ENCODE measurements around the gene SENP1. TPM values are rescaled to one million over a fixed set of nuclear protein-coding genes. Genes with fewer than 3 reads are reported as not detected.

Gene SENP1
- total RNA-seq, 4 donors from 2014 or later: 24.1 to 43.9 (median 32.4) TPM

DNA sequence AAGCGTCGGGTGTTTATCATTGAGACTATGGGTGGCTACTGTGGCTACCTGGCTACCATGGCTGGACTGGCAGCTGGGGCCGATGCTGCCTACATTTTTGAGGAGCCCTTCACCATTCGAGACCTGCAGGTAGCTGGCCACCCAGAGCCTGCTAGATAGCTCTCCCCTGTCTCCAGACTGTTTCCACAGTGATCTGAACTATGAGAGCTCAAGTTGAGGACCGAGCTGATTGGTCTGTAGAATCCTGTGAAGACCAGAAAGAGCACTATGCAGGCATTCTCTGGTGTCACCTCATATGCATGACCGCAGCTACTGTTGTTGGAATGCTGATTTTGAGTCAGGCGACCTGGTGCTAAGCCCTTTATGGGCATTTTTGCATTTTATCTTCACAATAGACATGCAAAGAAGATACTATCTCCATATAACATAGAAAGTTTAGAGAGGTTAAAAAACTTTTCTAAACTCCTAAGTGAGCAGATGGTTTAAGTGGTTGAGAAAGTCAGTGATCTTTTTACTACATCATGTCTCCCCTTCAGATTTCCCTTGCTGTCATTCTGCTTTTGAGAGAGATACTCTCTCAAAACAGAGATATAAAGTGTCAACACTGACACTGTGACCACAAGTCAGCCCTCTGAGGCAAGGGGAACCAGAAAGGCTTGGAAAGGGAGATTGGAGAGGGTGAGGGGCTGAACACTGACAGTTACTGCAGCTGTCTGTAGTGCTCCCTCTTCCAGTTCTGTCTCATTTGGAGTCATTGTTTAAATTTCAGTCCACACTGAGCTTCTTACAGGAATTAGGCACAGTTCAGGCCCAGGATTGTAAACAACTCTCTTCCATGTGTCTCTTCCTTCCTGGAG is 37.2 kb upstream of the SENP1 start:
- intact Hi-C loops (cut with DNase I; ENCODE audit: low total_unique reads): no loop called here
- no peak for TF ChIP-seq POLR2A (IDR thresholded peaks at IDR 0.05)
- TF ChIP-seq, protein P1, sequence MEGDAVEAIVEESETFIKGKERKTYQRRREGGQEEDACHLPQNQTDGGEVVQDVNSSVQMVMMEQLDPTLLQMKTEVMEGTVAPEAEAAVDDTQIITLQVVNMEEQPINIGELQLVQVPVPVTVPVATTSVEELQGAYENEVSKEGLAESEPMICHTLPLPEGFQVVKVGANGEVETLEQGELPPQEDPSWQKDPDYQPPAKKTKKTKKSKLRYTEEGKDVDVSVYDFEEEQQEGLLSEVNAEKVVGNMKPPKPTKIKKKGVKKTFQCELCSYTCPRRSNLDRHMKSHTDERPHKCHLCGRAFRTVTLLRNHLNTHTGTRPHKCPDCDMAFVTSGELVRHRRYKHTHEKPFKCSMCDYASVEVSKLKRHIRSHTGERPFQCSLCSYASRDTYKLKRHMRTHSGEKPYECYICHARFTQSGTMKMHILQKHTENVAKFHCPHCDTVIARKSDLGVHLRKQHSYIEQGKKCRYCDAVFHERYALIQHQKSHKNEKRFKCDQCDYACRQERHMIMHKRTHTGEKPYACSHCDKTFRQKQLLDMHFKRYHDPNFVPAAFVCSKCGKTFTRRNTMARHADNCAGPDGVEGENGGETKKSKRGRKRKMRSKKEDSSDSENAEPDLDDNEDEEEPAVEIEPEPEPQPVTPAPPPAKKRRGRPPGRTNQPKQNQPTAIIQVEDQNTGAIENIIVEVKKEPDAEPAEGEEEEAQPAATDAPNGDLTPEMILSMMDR (IDR thresholded peaks at IDR 0.05): no peak
- DNase-seq: no peak

DNA sequence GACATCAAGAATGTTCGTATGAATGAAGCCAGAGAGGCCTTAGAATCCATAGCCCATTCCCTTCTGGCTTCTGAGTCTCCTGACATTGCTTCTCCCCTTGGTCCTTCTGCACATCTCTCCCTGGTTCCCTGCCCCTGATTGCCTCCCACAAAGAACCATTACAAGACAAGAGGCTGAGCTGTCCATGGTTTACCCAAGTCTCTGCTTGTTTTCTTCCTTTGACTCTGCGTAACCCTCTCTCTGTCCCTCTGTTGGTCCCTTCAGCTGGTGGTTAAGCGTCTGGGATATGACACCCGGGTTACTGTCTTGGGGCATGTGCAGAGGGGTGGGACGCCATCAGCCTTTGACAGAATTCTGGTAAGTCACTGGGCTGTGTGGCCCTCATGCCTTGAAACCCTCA is 29.1 kb upstream of the SENP1 start:
- no peak for DNase-seq
- Histone ChIP-seq H3K4me1 (no peaks in the 10 kb centered on the region), H3K36me3 (no peaks in the 10 kb centered on the region)

More for the DNA sequence above, 37.2 kb upstream of the SENP1 start:
- Histone ChIP-seq H3K27me3 (no peaks in the 10 kb centered on the region), H3K4me3 (no peak overlapping the region), H3K4me1 (no peaks in the 10 kb centered on the region), H3K9me3 (no peaks in the 10 kb centered on the region), H3K36me3 (no peaks in the 10 kb centered on the region), H3K27ac (no peak overlapping the region)

DNA sequence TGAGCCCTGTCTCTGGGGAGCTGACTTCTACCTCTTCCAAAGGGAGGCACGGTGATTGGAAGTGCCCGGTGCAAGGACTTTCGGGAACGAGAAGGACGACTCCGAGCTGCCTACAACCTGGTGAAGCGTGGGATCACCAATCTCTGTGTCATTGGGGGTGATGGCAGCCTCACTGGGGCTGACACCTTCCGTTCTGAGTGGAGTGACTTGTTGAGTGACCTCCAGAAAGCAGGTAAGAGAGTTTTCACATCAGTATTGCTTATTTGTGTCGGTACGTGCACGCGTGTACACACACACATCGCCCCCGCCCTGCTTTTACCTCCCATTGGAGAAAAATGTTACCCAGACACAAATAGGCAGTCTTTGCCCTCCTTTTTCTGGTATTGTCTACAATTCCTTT is 26.9 kb upstream of the SENP1 start:
- intact Hi-C loops (cut with DNase I; ENCODE audit: low total_unique reads): no loop called here
- Histone ChIP-seq H3K4me3 (no peak overlapping the region), H3K27me3 (no peaks in the 10 kb centered on the region), H3K27ac (no peak overlapping the region), H3K4me1 (no peaks in the 10 kb centered on the region), H3K36me3 (no peaks in the 10 kb centered on the region), H3K9me3 (no peaks in the 10 kb centered on the region)
- no peak for DNase-seq
- no peak for TF ChIP-seq POLR2A (IDR thresholded peaks at IDR 0.05)
- TF ChIP-seq, protein P1 (IDR thresholded peaks at IDR 0.05): no peak

More for the DNA sequence above, 29.1 kb upstream of the SENP1 start:
- no peak overlapping the region for H3K27ac ChIP-seq
- TF ChIP-seq POLR2A (IDR thresholded peaks at IDR 0.05): no peak
- TF ChIP-seq, protein P1 (IDR thresholded peaks at IDR 0.05): no peak
- intact Hi-C loops (cut with DNase I; ENCODE audit: low total_unique reads): no loop called here
- H3K9me3 ChIP-seq: no peaks in the 10 kb centered on the region
- no peak overlapping the region for H3K4me3 ChIP-seq
- no peaks in the 10 kb centered on the region for H3K27me3 ChIP-seq

DNA sequence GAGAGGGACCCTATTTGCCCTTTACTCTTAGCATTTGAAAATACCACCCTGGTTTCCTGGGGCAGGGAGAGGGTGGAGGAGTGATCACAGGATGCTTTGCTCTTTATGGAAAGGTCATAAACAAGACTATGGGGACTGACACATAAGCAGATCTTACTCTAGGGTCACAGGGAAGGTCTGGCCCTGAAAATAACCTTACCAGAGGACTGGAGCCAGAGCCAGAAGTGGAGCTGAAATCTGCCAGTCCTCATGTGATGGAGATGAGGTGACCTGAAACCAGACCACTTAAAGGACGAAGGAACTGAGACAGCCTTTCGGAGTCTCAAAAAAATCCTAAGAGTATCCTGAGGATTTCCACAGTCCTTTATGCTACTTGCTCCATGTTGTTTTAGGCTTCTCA is 25.6 kb upstream of the SENP1 start:
- Histone ChIP-seq H3K4me3 (no peak overlapping the region), H3K36me3 (no peaks in the 10 kb centered on the region), H3K27ac (no peak overlapping the region), H3K9me3 (no peaks in the 10 kb centered on the region), H3K4me1 (no peaks in the 10 kb centered on the region), H3K27me3 (no peaks in the 10 kb centered on the region)
- TF ChIP-seq, protein P1 (IDR thresholded peaks at IDR 0.05): no peak
- TF ChIP-seq POLR2A (IDR thresholded peaks at IDR 0.05): no peak
- intact Hi-C loops (cut with DNase I; ENCODE audit: low total_unique reads): no loop called here
- no peak for DNase-seq

DNA sequence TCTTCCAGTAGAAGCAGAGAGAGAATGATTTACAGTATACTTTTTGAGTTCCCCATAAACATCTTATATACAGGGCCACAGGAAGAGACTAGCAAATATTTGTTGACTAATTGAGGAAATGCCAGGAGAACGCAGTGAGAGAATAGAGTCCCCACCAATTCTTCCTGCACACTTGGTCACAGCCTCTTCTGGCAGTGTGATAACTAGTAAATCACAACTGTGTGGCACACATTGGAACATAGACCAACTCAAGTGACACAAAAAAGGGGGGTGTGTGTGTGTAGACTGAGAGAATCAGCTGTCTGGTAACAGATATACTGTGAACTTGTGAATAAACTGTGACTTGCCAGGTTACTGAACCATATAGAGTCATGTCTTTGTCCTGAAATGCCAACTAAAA is 23.5 kb upstream of the SENP1 start:
- Histone ChIP-seq H3K36me3 (no peaks in the 10 kb centered on the region), H3K4me3 (no peak overlapping the region), H3K27me3 (no peaks in the 10 kb centered on the region), H3K4me1 (no peaks in the 10 kb centered on the region), H3K9me3 (no peaks in the 10 kb centered on the region), H3K27ac (no peak overlapping the region)
- intact Hi-C loops (cut with DNase I; ENCODE audit: low total_unique reads): no loop called here
- DNase-seq: no peak
- TF ChIP-seq, protein P1 (IDR thresholded peaks at IDR 0.05): no peak
- TF ChIP-seq POLR2A (IDR thresholded peaks at IDR 0.05): no peak

Data from uterus (tissue), 4 donors.